ENCODE results near the gene ATXN7L1.

ATXN7L1 gene

GRCh38 chr7:105876091-105876963 lies at the start of gene ATXN7L1:
Gene ATXN7L1 (minus strand): TSS chr7:105876599. CDS start chr7:105876558, 41 bp downstream.
- H3K4me1 ChIP-seq (ENCODE audit: insufficient read depth, low read length): peaks cover 19% of the 10 kb centered on the region
- peak within 1 kb of the TSS; percentile 89 for H3K4me3 ChIP-seq (ENCODE audit: low read length)
- H3K27ac ChIP-seq (ENCODE audit: low read length): peak within 1 kb of the TSS; percentile 84
- peaks cover 22% of the 10 kb centered on the region for H3K27me3 ChIP-seq (ENCODE audit: insufficient read depth, low read length)
- peaks cover 24% of the 10 kb centered on the region for H3K36me3 ChIP-seq (ENCODE audit: insufficient read depth, low read depth, low read length)
- peak within 1 kb of the TSS; percentile 98 for H3K9ac ChIP-seq (ENCODE audit: low read depth, low read length)
- no peaks in the 10 kb centered on the region for H3K9me3 ChIP-seq (ENCODE audit: insufficient read depth, low read depth, low read length)

- Histone ChIP-seq H3K27ac (ENCODE audit: low read length) (no peak overlapping the region), H3K9ac (ENCODE audit: low read depth, low read length) (no peak overlapping the region), H3K27me3 (ENCODE audit: insufficient read depth, low read length) (no peaks in the 10 kb centered on the region), H3K36me3 (ENCODE audit: insufficient read depth, low read depth, low read length) (no peaks in the 10 kb centered on the region), H3K4me1 (ENCODE audit: insufficient read depth, low read length) (no peaks in the 10 kb centered on the region), H3K4me3 (ENCODE audit: low read length) (no peak overlapping the region), H3K9me3 (ENCODE audit: insufficient read depth, low read depth, low read length) (peaks cover 3% of the 10 kb centered on the region)
Measured at GRCh38 chr7:105926131-105926530, 49.7 kb upstream of the ATXN7L1 start.

GRCh38 chr7:105924945-105925344 lies 48.5 kb upstream of the ATXN7L1 start:
- no peak overlapping the region for H3K4me3 ChIP-seq (ENCODE audit: low read length)
- H3K27ac ChIP-seq (ENCODE audit: low read length): no peak overlapping the region
- H3K36me3 ChIP-seq (ENCODE audit: insufficient read depth, low read depth, low read length): no peaks in the 10 kb centered on the region
- no peaks in the 10 kb centered on the region for H3K27me3 ChIP-seq (ENCODE audit: insufficient read depth, low read length)
- peaks cover 3% of the 10 kb centered on the region for H3K9me3 ChIP-seq (ENCODE audit: insufficient read depth, low read depth, low read length)
- H3K9ac ChIP-seq (ENCODE audit: low read depth, low read length): no peak overlapping the region
- H3K4me1 ChIP-seq (ENCODE audit: insufficient read depth, low read length): no peaks in the 10 kb centered on the region

- Histone ChIP-seq H3K4me3 (ENCODE audit: low read length) (no peak overlapping the region), H3K9ac (ENCODE audit: low read depth, low read length) (no peak overlapping the region), H3K9me3 (ENCODE audit: insufficient read depth, low read depth, low read length) (peaks cover 3% of the 10 kb centered on the region), H3K4me1 (ENCODE audit: insufficient read depth, low read length) (no peaks in the 10 kb centered on the region), H3K27ac (ENCODE audit: low read length) (no peak overlapping the region), H3K36me3 (ENCODE audit: insufficient read depth, low read depth, low read length) (no peaks in the 10 kb centered on the region), H3K27me3 (ENCODE audit: insufficient read depth, low read length) (no peaks in the 10 kb centered on the region)
Measured at GRCh38 chr7:105920766-105921165, 44.4 kb upstream of the ATXN7L1 start.

GRCh38 chr7:105917659-105918058 lies 41.3 kb upstream of the ATXN7L1 start:
- Histone ChIP-seq H3K4me1 (ENCODE audit: insufficient read depth, low read length) (no peaks in the 10 kb centered on the region), H3K36me3 (ENCODE audit: insufficient read depth, low read depth, low read length) (0 out of 2 replicates have a peak, but pooled peaks cover 4% of the 10 kb centered on the region), H3K9me3 (ENCODE audit: insufficient read depth, low read depth, low read length) (no peaks in the 10 kb centered on the region)

GRCh38 chr7:105916603-105917002 lies 40.2 kb upstream of the ATXN7L1 start:
- no peak overlapping the region for H3K27ac ChIP-seq (ENCODE audit: low read length)
- no peak overlapping the region for H3K9ac ChIP-seq (ENCODE audit: low read depth, low read length)
- no peaks in the 10 kb centered on the region for H3K4me1 ChIP-seq (ENCODE audit: insufficient read depth, low read length)
- no peaks in the 10 kb centered on the region for H3K27me3 ChIP-seq (ENCODE audit: insufficient read depth, low read length)
- H3K4me3 ChIP-seq (ENCODE audit: low read length): no peak overlapping the region
- H3K9me3 ChIP-seq (ENCODE audit: insufficient read depth, low read depth, low read length): no peaks in the 10 kb centered on the region
- H3K36me3 ChIP-seq (ENCODE audit: insufficient read depth, low read depth, low read length): 0 out of 2 replicates have a peak, but pooled peaks cover 4% of the 10 kb centered on the region

More at GRCh38 chr7:105917659-105918058, 41.3 kb upstream of the ATXN7L1 start:
- no peaks in the 10 kb centered on the region for H3K27me3 ChIP-seq (ENCODE audit: insufficient read depth, low read length)
- no peak overlapping the region for H3K4me3 ChIP-seq (ENCODE audit: low read length)
- no peak overlapping the region for H3K27ac ChIP-seq (ENCODE audit: low read length)
- no peak overlapping the region for H3K9ac ChIP-seq (ENCODE audit: low read depth, low read length)

GRCh38 chr7:105913947-105914346 lies 37.5 kb upstream of the ATXN7L1 start:
- Histone ChIP-seq H3K9me3 (ENCODE audit: insufficient read depth, low read depth, low read length) (peaks cover 8% of the 10 kb centered on the region), H3K9ac (ENCODE audit: low read depth, low read length) (no peak overlapping the region)

GRCh38 chr7:105911961-105912575 lies 35.7 kb upstream of the ATXN7L1 start:
- H3K36me3 ChIP-seq (ENCODE audit: insufficient read depth, low read depth, low read length): peaks cover 13% of the 10 kb centered on the region; the same call in 1 of the 2 replicates
- H3K4me1 ChIP-seq (ENCODE audit: insufficient read depth, low read length): no peaks in the 10 kb centered on the region

More at GRCh38 chr7:105913947-105914346, 37.5 kb upstream of the ATXN7L1 start:
- Histone ChIP-seq H3K27ac (ENCODE audit: low read length) (no peak overlapping the region), H3K27me3 (ENCODE audit: insufficient read depth, low read length) (no peaks in the 10 kb centered on the region), H3K4me3 (ENCODE audit: low read length) (no peak overlapping the region), H3K4me1 (ENCODE audit: insufficient read depth, low read length) (no peaks in the 10 kb centered on the region), H3K36me3 (ENCODE audit: insufficient read depth, low read depth, low read length) (peaks cover 13% of the 10 kb centered on the region; the same call in 1 of the 2 replicates)

GRCh38 chr7:105910172-105910571 lies 33.8 kb upstream of the ATXN7L1 start:
- H3K9ac ChIP-seq (ENCODE audit: low read depth, low read length): no peak overlapping the region
- H3K4me1 ChIP-seq (ENCODE audit: insufficient read depth, low read length): peaks cover 14% of the 10 kb centered on the region
- H3K4me3 ChIP-seq (ENCODE audit: low read length): no peak overlapping the region
- peaks cover 13% of the 10 kb centered on the region; the same call in 1 of the 2 replicates for H3K36me3 ChIP-seq (ENCODE audit: insufficient read depth, low read depth, low read length)
- no peak overlapping the region for H3K27ac ChIP-seq (ENCODE audit: low read length)
- H3K9me3 ChIP-seq (ENCODE audit: insufficient read depth, low read depth, low read length): peaks cover 8% of the 10 kb centered on the region
- no peaks in the 10 kb centered on the region for H3K27me3 ChIP-seq (ENCODE audit: insufficient read depth, low read length)

More at GRCh38 chr7:105911961-105912575, 35.7 kb upstream of the ATXN7L1 start:
- Histone ChIP-seq H3K9me3 (ENCODE audit: insufficient read depth, low read depth, low read length) (peaks cover 8% of the 10 kb centered on the region), H3K27me3 (ENCODE audit: insufficient read depth, low read length) (no peaks in the 10 kb centered on the region), H3K9ac (ENCODE audit: low read depth, low read length) (no peak overlapping the region), H3K27ac (ENCODE audit: low read length) (no peak overlapping the region), H3K4me3 (ENCODE audit: low read length) (no peak overlapping the region)

GRCh38 chr7:105909742-105910141 lies 33.3 kb upstream of the ATXN7L1 start:
- peaks cover 13% of the 10 kb centered on the region; the same call in 1 of the 2 replicates for H3K36me3 ChIP-seq (ENCODE audit: insufficient read depth, low read depth, low read length)
- no peak overlapping the region for H3K9ac ChIP-seq (ENCODE audit: low read depth, low read length)
- H3K4me3 ChIP-seq (ENCODE audit: low read length): no peak overlapping the region
- no peaks in the 10 kb centered on the region for H3K27me3 ChIP-seq (ENCODE audit: insufficient read depth, low read length)
- peaks cover 18% of the 10 kb centered on the region for H3K4me1 ChIP-seq (ENCODE audit: insufficient read depth, low read length)
- no peak overlapping the region for H3K27ac ChIP-seq (ENCODE audit: low read length)
- H3K9me3 ChIP-seq (ENCODE audit: insufficient read depth, low read depth, low read length): peaks cover 8% of the 10 kb centered on the region

GRCh38 chr7:105907129-105907846 lies 30.9 kb upstream of the ATXN7L1 start:
- H3K27ac ChIP-seq (ENCODE audit: low read length): no peak overlapping the region
- peaks cover 8% of the 10 kb centered on the region for H3K9me3 ChIP-seq (ENCODE audit: insufficient read depth, low read depth, low read length)
- peaks cover 9% of the 10 kb centered on the region; the same call in 1 of the 2 replicates for H3K36me3 ChIP-seq (ENCODE audit: insufficient read depth, low read depth, low read length)
- H3K27me3 ChIP-seq (ENCODE audit: insufficient read depth, low read length): no peaks in the 10 kb centered on the region
- no peak overlapping the region for H3K9ac ChIP-seq (ENCODE audit: low read depth, low read length)
- H3K4me3 ChIP-seq (ENCODE audit: low read length): no peak overlapping the region
- H3K4me1 ChIP-seq (ENCODE audit: insufficient read depth, low read length): peaks cover 20% of the 10 kb centered on the region
